Measurements from ENCODE around the gene C11orf65.
"Not testable (repeated sequence)": the region's sequence is repeated elsewhere in the genome, so short reads cannot be mapped to it uniquely, and the experiment has no call there.

C11orf65 gene

DNA sequence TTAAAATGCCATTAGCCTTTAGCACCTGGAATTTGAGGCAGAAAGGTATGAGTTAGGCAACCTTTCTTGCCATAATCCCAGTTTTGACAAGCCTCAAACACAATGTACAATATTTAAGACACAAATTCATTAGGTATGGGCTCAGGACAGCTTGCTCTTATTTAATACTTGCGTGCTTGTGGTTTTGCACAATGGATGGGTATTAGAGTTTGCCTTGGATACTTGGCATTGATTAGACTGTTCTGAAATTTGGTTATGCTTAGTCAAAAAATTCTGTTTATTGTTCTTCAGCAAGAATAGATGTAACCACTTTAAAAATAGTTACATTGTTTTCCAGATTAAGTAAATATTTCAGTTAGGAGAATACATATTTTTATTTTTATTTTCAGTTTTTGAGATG, 5.4 kb upstream of the C11orf65 start:
- no peak for DNase-seq

DNA sequence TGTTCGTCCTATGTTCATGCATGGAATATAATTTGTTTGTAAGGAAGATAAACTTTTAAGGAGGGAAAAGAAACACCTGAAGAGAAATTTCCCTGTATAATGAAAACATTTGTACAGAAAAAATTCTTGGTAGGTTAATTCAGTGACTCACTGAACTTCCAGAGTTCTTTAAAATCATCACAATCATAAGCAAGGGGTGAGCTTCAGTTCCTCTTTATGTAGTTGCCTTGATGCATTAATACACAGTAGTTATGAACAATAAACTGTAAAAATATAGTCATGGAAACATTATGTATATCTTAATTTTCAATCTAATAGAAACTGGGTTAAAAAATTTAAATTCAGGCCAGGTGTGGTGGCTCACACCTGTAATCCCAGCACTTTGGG, 1.1 kb upstream of the C11orf65 start:
- peak in 1 of 2 donors; percentile 23 for DNase-seq

DNA sequence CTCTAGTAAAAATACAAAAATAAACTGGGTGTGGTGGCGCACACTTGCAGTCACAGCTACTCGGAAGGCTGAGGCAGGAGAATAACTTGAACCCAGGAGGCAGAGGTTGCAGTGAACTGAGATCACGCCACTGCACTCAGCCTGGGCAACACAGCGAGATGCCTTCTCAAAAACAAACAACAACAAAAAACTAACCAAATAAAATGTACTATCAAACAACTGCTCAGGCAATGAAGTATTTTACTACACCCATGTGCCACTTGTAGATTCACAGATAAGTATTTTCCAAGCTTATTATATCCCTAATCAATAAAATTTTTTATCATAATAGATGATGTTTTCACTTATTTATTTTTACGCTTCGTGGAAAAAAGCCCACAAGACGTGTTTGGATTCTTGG, 924 bp downstream of the C11orf65 start:
- no peak for DNase-seq

DNA sequence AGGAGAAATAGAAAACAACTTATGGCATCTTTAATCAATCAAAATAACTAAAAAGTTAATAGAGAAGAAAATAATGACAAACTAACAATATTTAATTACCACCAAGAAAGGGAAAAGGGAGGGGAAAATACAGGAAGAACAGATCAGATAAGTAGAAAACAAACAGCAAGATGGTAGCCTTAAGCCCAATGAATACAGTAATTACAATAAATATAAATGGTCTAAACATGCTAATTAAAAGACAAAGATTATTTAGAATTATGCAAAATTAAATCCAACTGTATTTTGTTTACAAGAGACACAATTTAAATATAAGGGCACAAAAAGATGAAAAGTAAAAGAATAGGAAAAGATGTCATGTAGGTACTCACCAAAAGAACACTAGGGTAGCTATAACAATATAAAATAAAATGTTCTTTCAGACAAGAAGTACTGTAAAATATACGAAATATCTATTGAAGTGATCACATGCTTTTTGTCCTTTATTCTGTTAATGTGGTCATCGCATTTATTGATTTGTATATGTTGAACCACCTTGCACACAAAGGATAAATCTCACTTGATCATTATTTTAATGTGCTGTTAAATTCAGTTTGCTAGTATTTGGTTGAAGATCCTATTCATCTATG, 14.0 kb downstream of the C11orf65 start:
- DNase-seq, result no peak

DNA sequence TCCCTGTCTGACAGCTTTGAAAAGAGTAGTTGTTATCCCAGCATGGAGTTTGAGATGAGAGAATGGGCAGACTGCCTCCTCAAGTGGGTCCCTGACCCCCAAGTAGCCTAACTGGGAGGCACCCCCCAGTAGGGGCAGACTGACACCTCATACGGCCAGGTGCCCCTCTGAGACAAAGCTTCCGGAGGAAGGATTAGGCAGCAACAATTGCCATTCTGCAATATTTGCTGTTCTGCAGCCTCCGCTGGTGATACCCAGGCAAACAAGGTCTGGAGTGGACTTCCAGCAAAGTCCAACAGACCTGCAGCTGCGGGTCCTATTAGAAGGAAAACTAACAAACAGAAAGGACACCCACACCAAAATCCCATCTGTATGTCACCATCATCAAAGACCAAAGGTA, 25.9 kb downstream of the C11orf65 start:
- DNase-seq, result not testable (repeated sequence)

DNA sequence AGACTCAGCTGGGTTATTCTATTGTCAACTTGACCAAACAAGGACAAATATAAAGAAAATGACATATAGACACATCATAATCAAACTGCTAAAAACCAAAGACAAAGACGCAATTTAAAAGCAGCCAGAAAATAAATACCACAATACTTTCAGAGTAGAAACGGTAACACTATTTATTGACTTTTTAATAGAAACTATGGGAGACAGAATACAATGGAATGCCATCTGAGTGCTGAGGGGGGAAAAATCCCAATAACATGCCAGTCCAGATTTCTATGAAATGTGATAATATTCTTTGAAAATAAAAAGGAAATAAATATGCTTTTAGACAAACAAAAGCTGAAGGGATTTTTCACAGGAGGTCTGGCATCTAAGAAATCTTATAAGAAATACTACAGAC, 30.7 kb downstream of the C11orf65 start:
- DNase-seq, result no peak

DNA sequence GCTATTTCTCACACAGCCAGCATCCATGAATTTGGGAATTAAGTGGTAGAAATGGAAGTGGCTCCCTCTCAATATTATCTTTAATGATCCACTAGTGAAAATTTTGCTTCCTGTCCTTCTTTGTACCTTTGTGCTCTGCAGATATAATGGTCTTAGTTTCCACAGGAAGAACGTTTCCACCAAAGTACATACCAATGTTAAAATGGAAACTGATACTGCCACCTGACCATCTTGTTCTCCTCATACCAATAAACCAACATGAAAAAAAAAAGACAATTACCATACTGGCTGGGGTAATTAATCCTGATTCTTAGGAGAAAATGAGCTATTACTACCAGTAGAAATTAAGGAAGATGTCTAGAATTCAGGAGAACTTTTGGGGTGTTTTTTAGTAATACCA, 32.3 kb downstream of the C11orf65 start:
- DNase-seq, result no peak

DNA sequence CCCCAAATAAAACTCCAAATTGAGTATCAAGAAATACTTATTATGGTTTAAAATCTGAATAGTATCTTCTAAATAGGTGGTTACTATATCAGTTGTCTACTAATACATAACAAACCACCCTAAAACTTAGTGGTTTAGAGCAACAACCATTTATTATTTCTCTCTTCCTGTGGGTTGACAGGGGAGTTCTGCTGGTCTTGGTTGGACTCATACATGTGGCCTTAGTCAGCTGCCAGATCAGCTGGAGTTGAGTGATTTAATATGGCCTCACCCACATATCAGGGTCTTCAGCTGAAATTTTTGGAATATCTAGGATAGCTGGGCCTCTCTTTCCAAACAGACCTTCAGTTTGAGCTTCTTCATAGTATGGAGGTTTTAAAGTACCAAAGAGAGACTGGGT, 34.5 kb downstream of the C11orf65 start:
- DNase-seq, result no peak

DNA sequence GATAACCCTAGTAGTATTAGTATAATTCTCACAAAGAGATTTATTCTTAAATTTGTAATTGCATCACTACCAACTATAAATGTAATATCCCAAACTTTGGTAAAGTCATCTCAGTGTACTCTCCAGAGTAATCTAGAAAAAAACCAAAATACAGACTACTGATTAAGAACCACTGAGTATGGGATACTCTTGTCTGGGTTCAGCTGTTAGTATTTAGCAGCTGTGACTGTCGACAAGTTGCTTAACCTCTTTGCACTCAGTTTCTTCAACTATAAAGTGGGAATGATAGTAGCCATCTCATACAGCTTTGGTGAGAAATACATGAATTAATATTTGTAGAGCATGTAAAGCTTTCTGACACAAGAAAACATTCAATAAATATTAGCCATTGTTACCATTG, 35.3 kb downstream of the C11orf65 start:
- DNase-seq, result no peak

DNA sequence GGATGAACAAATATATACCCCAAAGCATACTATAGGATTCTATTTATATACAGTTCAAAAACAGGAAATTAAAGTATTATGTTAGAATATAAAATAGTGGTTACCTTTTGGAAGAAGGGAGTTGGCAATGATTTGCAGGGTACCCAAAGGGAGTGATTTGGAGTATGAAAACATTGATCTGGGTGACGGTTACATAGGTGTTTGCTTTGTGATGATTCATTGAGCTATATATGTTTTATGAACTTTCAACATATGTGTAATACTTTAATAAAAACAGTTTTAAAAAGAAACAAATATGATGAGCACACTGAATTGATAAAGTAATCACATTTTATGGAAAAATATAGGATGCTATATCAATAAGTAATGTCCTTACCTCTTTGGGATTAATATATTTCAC, 36.0 kb downstream of the C11orf65 start:
- DNase-seq, result no peak

DNA sequence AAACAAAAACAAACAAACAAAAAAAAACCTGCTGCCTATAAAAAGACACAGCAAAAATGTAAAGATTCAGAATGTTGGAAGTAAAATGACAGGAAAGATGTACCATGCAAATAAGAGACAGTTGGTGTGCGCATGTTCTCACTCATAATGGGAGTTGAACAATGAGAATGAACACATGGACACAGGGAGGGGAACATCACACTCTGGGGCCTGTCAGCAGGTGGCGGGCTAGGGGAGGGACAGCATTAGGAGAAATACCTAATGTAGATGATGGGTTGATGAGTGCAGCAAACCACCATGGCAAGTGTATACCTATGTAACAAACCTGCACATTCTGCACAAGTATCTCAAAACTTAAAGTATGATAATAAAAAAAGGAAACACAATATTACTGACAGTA, 49.8 kb downstream of the C11orf65 start:
- DNase-seq, result peak in 1 of 2 donors; percentile 6

DNA sequence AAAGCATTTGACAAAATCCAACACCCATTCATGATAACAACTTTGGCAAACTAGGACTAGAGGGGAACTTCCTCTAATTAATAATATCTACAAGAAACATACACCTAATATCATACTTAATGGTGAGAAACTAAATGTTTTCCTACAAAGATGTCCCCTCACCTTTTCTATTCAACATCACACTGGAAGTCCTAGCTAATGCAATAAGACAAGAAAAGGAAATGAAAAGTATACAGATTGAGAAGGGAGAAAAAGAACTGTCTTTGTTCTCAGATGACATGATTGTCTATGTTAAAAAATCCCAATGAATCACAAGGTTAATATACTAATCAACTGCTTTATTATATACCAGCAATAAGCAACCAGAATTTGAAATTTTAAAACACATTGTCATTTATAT, 52.4 kb downstream of the C11orf65 start:
- DNase-seq, result no peak

DNA sequence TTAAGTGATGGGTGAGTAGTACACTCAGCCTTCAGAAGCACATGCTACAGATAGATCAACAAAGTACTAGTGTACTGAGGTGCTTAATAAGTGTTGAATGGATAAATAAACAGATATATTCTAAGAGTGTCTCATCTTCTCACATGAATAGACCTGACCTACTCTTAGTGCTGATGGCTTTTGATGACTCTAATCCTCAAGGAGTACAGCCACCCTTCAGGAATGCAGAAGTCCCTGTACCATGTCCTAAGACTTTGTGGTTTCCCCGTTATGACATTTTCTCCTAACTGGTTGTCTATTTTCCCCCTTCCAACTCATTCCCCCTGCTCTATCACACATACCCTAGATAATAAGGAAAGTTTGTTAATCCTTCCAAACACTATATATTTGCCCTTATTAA, 61.6 kb downstream of the C11orf65 start:
- DNase-seq, result no peak

DNA sequence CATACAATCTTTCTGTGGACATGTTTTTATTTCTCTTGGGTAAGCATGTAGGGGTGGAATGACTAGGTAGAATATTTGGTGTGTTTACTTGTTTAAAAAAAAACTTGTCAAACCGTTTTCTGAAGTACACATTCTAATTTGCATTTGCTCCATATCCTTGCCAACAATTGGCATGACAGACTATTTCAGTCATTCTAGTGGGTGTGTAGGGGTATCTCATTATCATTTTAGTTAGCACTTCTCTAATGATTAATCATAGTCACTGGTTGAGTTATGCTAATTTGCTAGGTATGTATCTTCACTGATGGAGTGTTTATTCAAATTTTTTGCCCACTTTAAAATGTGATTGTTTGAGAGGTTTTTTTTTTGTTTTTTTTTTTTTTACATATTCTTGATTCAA, 64.3 kb downstream of the C11orf65 start:
- no peak for DNase-seq

DNA sequence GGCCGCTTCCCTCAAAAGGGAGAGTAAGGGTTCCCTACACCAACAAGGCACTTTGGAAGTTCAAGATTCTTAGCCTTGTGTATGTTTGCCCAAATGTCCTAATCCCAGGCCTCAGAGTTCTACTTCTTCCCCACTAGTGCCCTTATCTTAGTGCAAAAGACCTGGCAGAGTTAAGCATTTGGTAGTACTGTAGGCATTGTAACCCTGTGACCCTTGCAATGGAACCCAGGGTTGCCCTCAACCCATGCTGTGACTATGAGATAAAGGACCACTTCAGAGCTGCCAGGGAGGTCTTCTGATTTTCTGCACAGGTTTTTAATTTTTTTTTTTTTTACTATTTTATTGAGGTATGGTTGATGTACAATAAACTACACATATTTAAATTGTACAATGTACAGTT, 65.1 kb downstream of the C11orf65 start:
- no peak for DNase-seq

DNA sequence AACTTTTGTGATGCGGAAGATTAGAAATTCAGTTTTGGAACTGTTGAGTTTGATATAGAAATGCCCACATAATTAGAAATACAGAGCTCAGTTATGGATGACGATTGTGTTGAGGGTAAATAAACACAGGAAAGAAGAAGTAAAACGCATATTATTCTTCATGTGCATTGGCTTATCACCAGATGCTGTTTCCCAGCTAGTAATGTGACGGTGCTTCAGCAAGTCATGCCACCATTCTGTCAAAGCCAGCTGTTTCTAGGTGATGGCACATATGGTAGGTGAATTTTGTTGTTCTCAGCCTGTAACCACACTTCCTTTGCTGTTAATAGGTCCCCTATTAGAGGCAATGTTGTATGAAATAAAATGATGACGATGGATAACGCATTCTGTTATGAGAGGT, 68.9 kb downstream of the C11orf65 start:
- no peak for DNase-seq

DNA sequence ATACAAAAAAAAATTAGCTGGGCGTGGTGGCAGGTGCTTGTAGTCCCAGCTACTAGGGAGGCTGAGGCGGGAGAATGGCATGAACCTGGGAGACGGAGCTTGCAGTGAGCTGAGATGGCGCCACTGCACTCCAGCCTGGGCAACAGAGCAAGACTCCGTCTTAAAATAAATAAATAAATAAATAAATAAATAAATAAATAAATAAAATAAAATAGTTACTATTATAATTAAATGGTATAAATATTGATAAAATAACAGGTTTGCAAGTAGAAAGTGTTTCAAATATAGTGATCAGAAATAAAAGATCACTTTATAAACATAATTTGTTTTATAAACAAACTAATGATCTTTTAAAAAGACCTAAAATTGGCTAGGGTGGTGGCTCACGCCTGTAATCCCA, 70.7 kb downstream of the C11orf65 start:
- not testable (repeated sequence) for DNase-seq

DNA sequence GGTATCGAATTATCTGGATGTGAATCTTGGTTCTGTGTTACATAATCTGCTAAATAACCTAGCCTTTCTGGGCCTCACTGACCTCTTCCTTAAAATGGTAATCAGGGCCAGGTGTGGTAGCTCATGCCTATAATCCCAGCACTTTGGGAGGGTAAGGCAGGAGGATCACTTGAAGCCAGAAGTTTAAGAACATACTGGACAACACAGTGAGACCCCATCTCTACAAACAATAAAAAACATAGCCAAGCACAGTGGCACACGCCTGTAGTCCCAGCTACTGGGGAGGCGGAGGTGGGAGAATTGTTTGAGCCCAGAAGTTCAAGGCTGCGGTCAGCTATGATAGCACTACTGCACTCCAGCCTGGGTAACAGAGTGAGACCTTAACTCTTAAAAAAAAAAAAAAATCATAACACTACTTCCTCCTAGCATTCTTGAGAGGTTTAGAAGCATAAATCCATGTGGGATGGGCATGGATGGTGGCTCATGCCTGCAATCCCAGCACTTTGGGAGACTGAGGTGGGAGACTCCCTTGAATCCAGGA, 72.5 kb downstream of the C11orf65 start:
- DNase-seq, result no peak

DNA sequence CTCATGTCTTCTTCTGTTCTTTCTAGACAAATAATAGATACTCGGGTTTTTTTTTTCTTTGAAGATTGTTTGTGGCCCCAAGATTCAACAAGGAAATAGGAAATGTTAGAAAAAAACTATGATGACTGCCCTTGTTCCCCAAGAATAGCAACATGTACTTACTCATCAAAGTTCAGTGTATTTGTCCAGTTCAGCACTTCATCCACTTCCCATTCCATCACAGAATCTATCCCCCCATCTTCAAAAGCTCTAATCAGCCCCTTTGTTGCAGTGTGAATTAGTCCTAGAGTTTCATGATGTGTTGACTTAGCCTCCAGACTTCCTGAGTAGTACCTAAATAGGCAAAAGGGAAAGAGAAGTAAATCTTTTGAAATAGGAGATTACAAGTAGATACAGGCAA, 74.3 kb downstream of the C11orf65 start:
- no peak for DNase-seq

DNA sequence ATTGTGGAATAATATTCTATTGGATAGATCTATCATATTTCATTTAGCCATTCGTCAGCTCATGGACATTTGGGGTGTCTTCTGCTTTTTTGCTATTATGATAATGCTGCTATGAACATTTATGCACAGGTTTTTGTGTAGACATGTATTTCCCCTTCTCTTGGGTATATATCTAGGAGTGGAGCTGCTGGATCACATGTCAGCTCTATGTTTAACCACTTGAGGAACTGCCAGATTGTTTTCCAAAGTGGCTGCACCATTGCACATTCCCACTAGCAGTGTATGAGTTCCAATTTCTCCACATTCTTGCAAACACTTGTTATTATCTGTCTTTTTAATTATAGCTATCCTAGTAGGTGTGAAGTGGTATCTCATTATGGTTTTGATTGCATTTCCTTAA, 75.0 kb downstream of the C11orf65 start:
- DNase-seq, result no peak

DNA sequence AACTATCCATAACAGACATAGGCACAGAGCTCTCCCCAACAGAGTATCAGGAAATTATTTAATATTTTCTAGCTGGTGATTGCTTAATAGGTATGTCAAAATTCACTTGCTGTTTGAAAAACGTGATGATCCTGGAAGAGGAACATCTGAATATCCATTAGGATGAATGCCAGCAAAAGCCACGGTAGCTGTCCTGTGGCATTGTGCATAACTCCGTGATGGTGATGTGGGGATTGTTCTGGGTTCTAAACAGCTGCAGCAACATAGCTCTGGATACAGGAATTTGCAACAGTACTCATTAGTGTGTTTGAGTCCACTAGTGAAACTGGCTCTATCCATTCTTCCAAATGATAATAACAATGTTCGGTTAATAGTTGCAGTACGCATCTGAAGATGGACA, 78.8 kb downstream of the C11orf65 start:
- DNase-seq, result no peak

DNA sequence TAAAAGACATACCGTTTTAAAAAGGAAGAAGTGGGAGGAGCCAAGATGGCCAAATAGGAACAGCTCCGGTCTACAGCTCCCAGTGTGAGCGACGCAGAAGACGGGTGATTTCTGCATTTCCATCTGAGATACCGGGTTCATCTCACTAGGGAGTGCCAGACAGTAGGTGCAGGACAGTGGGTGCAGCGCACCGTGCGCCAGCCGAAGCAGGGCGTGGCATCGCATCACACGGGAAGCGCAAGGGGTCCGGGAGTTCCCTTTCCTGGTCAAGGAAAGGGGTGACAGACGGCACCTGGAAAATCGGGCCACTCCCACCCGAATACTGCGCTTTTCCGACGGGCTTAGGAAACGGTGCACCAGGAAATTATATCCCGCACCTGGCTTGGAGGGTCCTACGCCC, 93.8 kb downstream of the C11orf65 start:
- not testable (repeated sequence) for DNase-seq

DNA sequence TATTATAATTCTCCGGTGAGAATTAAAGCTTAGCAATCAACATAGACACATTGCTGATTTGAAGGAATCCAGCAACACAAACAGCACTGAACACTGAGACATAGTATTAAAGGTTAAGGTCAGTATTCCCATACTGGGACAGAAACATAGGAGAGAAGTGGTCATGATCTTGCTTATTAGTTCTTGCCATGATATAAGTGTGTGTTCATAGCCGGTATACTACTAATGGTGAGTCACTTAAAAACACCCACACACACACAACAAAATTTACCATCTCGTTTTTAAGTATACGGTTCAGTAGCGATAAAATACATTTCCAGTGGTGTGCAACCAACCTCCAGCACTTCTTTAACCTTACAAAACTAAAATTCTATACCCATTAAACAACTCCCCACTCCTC, 96.3 kb downstream of the C11orf65 start:
- no peak for DNase-seq

DNA sequence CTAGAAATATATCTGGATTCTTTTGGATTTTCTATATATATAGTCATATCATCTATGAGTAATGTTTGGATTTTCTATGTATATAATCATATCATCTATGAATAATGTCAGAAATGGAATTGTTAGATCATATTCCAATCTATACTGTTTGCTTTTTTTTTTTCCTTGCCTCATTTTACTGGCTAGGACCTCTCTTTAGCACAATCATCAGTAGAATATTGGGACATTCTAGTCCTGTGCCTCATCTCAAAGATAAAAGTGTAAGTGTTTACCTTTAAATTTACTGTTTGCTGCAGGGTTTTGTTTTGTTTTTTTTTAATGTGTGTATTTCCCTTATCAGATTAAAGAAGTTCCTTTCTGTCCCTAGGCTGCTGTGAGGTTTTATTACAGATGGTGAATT, 97.0 kb downstream of the C11orf65 start:
- DNase-seq, result no peak

DNA sequence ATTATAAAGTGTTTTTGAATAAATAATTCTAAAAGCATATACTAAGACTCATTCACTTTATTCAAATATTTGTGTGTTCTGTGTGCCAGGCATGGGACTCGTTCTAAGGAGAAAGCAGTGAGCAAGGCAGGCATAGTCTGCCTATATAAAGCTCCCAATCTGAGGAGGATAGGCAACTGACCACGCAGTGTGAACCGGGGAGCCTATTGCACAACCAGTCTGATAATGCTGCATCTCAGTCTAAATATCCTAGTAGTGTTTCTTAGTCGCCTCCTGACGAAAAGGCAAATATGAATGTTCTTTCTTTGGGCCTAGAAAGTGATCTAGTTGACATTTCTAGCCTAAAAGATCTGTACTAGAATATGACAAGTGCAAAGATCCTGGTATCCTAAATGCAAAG, 98.3 kb downstream of the C11orf65 start:
- no peak for DNase-seq

DNA sequence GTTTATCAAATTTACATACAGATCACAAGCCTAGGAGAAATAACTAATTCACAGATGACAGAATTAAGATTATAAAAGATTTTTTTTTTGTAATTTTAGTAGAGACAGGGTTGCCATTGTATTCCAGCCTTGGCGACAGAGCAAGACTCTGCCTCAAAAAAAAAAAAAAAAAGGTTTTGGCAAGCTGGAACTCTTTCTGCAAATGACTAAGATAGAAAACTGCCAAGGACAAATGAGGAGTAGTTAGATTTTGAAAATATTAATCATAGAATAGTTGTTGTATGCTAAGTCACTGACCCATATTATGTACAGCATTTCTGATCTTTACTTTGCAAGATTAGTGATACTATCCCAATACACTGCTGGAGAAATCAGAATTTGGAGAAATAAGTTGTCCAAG, 99.2 kb downstream of the C11orf65 start:
- no peak for DNase-seq

Data from inflammatory macrophage treated with lipopolysaccharide for 1 hour (primary cell).